ENCODE measurements around the gene NAV2.
"Not testable (repeated sequence)": the region's sequence is repeated elsewhere in the genome, so short reads cannot be mapped to it uniquely, and the experiment has no call there.

NAV2 gene

GRCh38 chr11:19912115-19912957 lies 199.7 kb downstream of the NAV2 start:
- DNase-seq = no peak

- no peak for DNase-seq
Observed at GRCh38 chr11:19912958-19913892, 200.6 kb downstream of the NAV2 start.

- no peak for DNase-seq
Observed at GRCh38 chr11:19913893-19914249, 201.2 kb downstream of the NAV2 start.

GRCh38 chr11:19915808-19916207 lies 203.2 kb downstream of the NAV2 start:
- DNase-seq = no peak

DNA sequence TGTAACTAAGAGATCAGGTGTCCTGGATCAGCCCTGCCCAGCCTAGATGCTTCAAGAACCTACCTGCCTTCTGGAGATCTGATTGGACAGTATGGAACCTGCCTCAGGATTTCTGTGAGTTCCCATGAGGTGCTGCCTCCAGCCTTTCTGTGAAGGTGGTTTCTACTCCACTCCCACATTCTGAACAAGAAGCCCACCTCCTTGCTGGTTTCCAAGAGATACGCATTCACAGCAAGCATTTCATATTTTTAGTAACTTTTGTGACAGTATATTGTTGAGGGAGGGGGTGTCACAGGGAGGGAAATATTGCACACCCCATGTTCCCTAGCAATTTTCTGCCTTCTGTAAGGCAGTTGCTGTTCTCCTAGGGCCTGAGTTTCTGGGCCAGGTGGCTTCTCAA lies 204.4 kb downstream of the NAV2 start:
- DNase-seq = no peak

GRCh38 chr11:19918302-19919049 lies 205.8 kb downstream of the NAV2 start:
- DNase-seq = no peak

DNA sequence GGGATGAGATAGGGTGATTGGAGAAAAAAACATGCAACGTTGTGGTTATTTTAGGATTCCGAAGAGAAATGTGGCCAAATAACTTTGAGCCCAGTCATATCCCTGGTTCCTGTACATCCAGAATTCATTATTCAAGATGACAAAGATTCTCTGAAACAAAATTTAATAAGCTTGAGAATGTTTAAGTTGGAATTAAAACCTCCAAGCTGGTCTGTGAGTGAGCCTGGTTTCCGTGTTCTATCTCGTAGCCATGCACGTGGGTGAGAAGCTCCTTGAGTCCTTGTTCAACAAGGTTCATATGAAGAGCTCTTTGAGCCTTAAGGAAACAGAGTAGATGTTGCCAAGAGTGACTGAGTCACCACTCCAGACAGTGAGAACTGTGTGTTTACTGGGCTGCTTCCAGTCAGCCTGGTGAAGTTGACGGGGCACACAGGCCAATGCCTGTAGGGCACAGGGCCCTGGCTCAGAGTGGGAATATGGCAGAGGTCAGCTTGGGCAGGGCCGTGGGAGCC lies 206.5 kb downstream of the NAV2 start:
- DNase-seq = no peak

DNA sequence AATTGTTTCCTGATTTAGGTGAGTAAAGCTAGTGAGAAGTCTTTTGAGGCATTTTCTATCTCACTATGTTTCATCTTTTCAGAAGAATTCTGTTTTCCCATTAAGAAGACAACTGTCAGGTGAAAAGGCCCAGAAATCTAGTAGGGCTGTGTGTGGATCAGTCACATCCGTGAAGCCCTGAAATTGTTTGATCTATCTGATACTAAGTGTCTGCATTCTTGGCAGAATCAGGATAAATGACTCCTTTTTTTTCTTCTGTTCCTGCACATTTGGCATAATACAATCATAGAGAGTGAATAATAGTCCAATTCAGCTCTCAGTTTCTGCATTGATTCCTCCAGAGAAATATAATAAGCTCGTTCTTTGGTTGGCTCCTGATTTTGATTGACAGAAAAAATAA lies 208.3 kb downstream of the NAV2 start:
- DNase-seq = no peak

DNA sequence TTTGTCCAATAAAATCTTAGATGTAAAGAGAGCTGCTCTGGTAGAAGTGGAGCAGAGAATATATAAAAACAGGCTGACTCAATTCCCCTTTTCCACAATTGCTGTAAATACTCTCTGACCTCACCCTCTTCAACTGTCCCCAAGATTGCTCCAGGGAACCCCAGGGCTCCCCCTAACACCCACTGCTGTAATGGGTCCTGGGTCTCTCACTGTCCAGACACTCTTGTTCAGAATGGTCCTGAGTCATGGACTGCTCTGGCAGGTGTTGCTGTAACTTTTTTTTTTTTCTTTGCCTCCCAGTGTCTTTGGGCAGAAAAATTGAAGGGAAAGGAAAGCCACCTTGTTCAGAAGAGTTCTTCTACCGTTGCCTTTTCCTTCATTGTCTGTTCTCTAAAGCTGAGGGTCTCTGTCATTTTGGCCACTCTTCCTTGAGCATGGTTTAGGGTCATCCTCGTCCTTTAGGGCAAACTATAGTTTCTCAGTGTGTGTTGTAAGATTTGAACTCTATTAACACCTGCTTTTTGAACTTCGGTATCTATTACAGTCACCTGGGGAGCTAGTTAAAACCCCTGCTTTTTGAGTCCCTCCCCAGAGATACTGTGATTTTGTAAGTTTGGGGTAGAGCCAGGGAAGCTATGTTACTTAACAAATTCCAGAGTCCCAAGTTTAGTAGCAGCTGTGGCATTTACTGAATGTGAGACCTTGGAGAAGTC lies 209.5 kb downstream of the NAV2 start:
- no peak for DNase-seq

DNA sequence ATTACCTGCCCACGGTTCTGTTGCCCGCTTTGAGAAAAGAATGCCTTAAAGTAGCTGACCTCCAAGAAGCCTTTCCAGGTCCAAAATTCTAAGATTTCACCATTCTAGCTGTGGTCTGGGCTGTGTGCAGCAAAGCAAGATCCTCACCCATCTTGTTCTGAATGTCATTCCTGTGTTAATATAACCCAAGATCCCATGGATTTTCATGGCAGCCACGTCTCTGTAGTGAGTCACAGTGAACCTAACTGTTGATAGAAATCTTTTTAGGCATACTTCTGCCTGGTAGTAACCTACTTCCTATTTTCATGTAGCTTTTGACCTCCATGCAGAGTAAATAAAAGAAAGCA lies 210.0 kb downstream of the NAV2 start:
- DNase-seq = no peak

DNA sequence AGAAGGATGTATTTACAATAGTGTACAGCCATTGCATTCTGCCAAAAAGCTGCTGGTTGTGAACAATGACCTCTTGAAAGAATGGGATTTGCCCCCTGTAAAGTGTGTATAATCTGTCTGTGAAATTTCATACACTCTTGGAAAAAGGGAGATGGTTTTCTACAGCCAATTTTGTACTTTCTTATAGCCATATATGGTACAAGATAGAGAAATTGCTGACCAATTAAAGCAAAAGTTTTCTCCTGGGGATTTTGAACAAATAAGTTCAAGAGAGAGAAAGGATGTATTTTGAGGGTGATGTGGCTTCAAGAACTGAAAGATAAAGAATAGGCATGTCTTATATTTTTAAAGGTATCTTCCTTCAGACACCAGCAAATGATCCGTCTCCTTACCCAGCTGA lies 211.0 kb downstream of the NAV2 start:
- DNase-seq = no peak

DNA sequence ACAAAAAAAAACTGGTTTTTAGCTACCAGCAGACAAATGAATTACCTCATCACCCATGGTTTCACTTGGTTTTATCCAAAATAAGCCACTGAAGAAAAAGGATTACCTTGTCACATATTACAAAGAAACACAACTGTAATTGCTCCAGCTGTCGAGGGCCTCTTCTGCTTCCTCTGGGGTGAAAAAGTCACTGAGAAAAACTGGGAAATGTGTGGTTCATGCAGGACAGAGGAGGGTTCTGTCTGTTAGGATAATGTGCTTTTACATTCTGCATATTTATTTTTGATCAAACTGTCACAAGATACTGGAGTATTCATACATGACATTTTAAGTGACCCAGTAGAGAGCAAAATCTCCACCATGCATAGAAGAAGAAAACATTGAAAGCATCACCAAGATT lies 211.7 kb downstream of the NAV2 start:
- DNase-seq = no peak

DNA sequence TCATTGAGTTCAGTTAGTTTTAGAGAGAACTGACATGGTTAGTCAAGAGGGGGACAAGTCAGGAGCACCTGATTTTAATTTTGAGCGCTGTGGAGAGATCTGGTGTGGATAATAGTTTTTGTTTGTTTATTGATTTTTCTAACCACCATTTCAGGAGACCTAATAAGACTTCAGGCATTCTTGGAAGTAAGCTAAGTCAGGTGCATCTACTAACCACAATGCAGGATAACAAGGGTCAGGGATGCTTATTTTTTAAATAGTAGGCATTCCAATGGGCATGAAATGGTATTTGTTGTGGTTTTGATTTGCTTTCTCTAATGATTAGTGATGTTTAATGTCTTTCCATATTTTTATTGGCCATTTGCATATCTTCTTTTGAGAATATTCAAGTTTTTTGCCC lies 212.1 kb downstream of the NAV2 start:
- no peak for DNase-seq

GRCh38 chr11:19927403-19927802 lies 214.8 kb downstream of the NAV2 start:
- DNase-seq = not testable (repeated sequence)

DNA sequence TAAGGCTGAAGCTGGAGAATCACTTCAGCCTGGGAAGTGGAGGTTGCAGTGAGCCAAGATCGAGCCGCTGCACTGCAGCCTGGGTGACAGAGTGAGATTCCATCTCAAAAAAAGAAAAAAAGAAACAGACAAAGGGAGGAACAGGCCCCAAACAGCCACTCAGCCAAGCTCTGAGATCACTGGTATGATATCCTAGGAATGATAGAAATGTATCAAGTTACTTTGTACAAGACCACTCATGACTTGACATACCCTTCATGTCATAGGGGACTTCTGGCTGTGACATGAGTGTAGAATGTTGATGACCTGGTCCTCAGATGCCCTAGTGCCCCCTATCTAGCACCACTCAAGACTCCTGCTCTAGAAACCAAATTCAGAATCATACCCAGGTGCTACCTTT lies 216.5 kb downstream of the NAV2 start:
- no peak for DNase-seq

GRCh38 chr11:19929655-19930054 lies 217.0 kb downstream of the NAV2 start:
- no peak for DNase-seq

DNA sequence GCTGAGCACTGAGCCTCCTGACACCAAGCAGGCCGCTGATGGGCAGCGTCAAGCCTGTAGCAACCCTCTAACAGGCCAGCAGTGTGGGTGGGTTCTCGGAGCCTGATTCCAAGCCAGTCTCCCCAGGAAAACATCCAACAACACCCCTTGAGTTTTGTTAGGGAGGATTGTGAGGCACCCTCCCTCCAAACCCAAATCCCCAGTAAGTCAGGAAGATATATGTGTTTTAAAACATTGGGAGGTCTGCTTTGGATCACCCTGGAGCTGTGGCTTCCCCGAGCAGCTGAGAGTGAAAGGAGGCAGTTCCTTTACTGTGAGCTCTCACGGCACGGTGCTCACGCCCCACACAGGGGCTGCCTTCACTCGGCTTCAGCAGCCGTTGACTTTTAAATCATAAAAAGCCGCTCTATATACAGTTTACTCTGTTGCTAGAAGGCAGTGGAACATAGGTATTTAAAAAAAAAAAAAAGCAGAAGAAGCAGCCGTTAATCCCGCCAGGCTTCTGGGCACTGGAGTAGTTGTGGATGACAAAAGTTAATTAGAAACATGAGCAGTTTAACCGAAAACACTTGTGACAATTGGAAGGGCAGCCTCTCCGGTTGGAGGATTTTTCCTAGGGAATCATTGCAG lies 218.6 kb downstream of the NAV2 start:
- no peak for DNase-seq

- no peak for DNase-seq
Observed at GRCh38 chr11:19931771-19932369, 219.2 kb downstream of the NAV2 start.

DNA sequence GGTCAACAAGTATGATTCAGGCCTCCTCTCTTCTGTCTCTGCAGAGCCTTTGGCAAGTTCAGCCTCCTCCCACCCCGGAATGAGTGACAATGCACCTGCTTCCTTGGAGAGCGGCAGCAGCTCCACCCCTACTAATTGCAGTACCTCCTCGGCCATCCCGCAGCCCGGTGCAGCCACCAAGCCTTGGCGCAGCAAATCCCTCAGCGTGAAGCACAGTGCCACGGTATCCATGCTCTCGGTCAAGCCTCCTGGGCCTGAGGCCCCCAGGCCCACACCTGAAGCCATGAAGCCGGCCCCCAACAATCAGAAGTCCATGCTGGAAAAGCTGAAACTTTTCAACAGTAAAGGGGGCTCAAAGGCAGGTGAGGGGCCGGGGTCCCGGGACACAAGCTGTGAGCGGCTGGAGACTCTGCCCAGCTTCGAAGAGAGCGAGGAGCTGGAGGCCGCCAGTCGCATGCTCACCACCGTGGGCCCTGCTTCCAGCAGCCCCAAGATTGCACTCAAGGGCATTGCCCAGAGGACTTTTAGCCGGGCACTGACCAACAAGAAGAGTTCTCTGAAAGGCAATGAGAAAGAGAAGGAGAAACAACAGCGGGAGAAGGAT lies 220.6 kb downstream of the NAV2 start:
- no peak for DNase-seq

DNA sequence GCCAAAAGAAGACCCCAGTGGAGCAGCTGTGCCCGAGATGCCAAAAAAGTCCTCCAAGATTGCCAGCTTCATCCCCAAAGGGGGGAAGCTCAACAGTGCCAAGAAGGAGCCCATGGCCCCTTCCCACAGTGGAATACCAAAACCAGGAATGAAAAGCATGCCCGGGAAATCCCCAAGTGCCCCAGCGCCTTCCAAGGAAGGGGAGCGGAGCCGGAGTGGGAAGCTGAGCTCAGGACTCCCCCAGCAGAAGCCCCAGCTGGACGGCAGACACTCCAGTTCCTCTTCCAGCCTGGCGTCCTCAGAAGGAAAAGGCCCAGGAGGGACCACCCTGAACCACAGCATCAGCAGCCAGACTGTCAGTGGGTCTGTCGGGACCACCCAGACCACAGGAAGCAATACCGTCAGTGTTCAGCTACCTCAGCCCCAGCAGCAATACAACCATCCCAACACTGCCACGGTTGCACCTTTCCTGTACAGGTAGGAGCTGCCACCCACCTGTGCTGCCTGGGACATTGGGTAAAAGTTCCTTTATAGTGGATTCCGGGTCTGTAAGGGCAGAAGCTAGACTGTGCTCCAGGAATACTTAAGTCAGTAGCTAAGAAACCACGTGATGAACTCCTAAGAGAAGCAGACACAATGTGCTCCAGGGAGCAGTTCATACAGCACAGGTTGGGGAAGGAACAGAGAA lies 221.3 kb downstream of the NAV2 start:
- no peak for DNase-seq

Measured in midbrain (tissue), 1 donor.